ENCODE data around the gene JADE3.

JADE3 gene

GRCh38 chrX:46992070-46992469 is 79.8 kb downstream of the JADE3 start:
- in situ Hi-C loops (cut with HindIII; ENCODE audit: low sequenced_read_pairs), result no loop called here

GRCh38 chrX:46994096-46994495 is 81.9 kb downstream of the JADE3 start:
- in situ Hi-C loops (cut with HindIII; ENCODE audit: low sequenced_read_pairs), result no loop called here

- in situ Hi-C loops (cut with HindIII; ENCODE audit: low sequenced_read_pairs), result no loop called here
Observed at GRCh38 chrX:47012131-47012530, 99.9 kb downstream of the JADE3 start.

GRCh38 chrX:47026198-47026597 is 114.0 kb downstream of the JADE3 start:
- in situ Hi-C loops (cut with HindIII; ENCODE audit: low sequenced_read_pairs), result loop anchor here (5.0 kb wide), 1 partner anchor 44 kb away; no protein-coding TSS in a partner anchor

GRCh38 chrX:47030339-47030738 is 118.1 kb downstream of the JADE3 start:
- in situ Hi-C loops (cut with HindIII; ENCODE audit: low sequenced_read_pairs), result no loop called here

- in situ Hi-C loops (cut with HindIII; ENCODE audit: low sequenced_read_pairs), result no loop called here
Observed at GRCh38 chrX:47047989-47048388, 135.8 kb downstream of the JADE3 start.

GRCh38 chrX:47059142-47059874 is 147.1 kb downstream of the JADE3 start:
- in situ Hi-C loops (cut with HindIII; ENCODE audit: low sequenced_read_pairs), result no loop called here

- in situ Hi-C loops (cut with HindIII; ENCODE audit: low sequenced_read_pairs), result no loop called here
Observed at GRCh38 chrX:47060708-47061107, 148.5 kb downstream of the JADE3 start.

- in situ Hi-C loops (cut with HindIII; ENCODE audit: low sequenced_read_pairs), result no loop called here
Observed at GRCh38 chrX:47061238-47061919, 149.2 kb downstream of the JADE3 start.

GRCh38 chrX:47063179-47063578 is 151.0 kb downstream of the JADE3 start:
- in situ Hi-C loops (cut with HindIII; ENCODE audit: low sequenced_read_pairs), result no loop called here

- in situ Hi-C loops (cut with HindIII; ENCODE audit: low sequenced_read_pairs), result no loop called here
Observed at GRCh38 chrX:47068214-47068613, 156.0 kb downstream of the JADE3 start.

GRCh38 chrX:47068720-47069119 is 156.5 kb downstream of the JADE3 start:
- in situ Hi-C loops (cut with HindIII; ENCODE audit: low sequenced_read_pairs), result no loop called here

GRCh38 chrX:47078129-47079043 is 166.2 kb downstream of the JADE3 start, which contains the start of gene RGN:
Gene RGN (plus strand): TSS chrX:47078443. CDS start chrX:47081145, 2,702 bp downstream.
- in situ Hi-C loops (cut with HindIII; ENCODE audit: low sequenced_read_pairs), result no loop called here

GRCh38 chrX:47080215-47080914 is 168.1 kb downstream of the JADE3 start:
- in situ Hi-C loops (cut with HindIII; ENCODE audit: low sequenced_read_pairs), result no loop called here

GRCh38 chrX:47080915-47081236 is 168.7 kb downstream of the JADE3 start:
- in situ Hi-C loops (cut with HindIII; ENCODE audit: low sequenced_read_pairs), result no loop called here

GRCh38 chrX:47091149-47091775 is 179.0 kb downstream of the JADE3 start:
- in situ Hi-C loops (cut with HindIII; ENCODE audit: low sequenced_read_pairs), result no loop called here

GRCh38 chrX:47093248-47093647 is 181.0 kb downstream of the JADE3 start:
- in situ Hi-C loops (cut with HindIII; ENCODE audit: low sequenced_read_pairs), result no loop called here

GRCh38 chrX:47093860-47094259 is 181.6 kb downstream of the JADE3 start:
- in situ Hi-C loops (cut with HindIII; ENCODE audit: low sequenced_read_pairs), result no loop called here

GRCh38 chrX:47097018-47097417 is 184.8 kb downstream of the JADE3 start:
- in situ Hi-C loops (cut with HindIII; ENCODE audit: low sequenced_read_pairs), result no loop called here

- in situ Hi-C loops (cut with HindIII; ENCODE audit: low sequenced_read_pairs), result no loop called here
Observed at GRCh38 chrX:47098338-47099094, 186.3 kb downstream of the JADE3 start.
